ENCODE results near the gene TESMIN.

GRCh38 chr11:68773521-68774193 lies 22.3 kb upstream of the TESMIN start:
- TF ChIP-seq, protein P1, sequence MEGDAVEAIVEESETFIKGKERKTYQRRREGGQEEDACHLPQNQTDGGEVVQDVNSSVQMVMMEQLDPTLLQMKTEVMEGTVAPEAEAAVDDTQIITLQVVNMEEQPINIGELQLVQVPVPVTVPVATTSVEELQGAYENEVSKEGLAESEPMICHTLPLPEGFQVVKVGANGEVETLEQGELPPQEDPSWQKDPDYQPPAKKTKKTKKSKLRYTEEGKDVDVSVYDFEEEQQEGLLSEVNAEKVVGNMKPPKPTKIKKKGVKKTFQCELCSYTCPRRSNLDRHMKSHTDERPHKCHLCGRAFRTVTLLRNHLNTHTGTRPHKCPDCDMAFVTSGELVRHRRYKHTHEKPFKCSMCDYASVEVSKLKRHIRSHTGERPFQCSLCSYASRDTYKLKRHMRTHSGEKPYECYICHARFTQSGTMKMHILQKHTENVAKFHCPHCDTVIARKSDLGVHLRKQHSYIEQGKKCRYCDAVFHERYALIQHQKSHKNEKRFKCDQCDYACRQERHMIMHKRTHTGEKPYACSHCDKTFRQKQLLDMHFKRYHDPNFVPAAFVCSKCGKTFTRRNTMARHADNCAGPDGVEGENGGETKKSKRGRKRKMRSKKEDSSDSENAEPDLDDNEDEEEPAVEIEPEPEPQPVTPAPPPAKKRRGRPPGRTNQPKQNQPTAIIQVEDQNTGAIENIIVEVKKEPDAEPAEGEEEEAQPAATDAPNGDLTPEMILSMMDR (IDR thresholded peaks at IDR 0.05), result no peak
- no peak for TF ChIP-seq POLR2A (IDR thresholded peaks at IDR 0.05)
